HTERT RPE-1 (cell line): Measurements from ENCODE around the gene MACROD2.

Source experiments
- in situ Hi-C: fragments of 300-500 bp; cut with MboI; formaldehyde crosslinking; loops from 4 replicates; pipeline ENCODE4 v1.14.3; 2020; ENCODE audit warnings: low sequenced_read_pairs

MACROD2 gene

GRCh38 chr20:15740046-15740775, 1744.9 kb downstream of the MACROD2 start:
- in situ Hi-C loops, result no loop called here

- in situ Hi-C loops, result no loop called here
These were observed 1746.8 kb downstream of the MACROD2 start for GRCh38 chr20:15742087-15742486.

DNA sequence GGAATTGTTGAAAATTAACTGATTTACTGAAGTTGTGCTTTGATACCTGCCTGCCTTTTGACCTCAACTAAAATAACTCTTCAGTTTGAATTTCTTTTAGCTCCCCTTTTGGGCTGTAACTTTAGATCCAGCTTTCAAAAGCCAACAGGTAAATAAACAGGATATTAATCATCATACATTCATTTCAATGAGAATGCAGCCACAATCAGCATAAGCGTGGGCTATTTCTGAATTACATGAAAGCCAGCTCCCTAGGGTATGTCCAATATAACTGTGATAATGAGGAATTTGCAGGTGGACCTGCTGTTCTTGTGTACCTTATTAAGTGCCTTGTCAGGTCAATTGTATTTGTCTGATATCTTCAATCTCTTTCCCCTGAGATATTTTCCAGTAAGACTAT, 1747.3 kb downstream of the MACROD2 start:
- in situ Hi-C loops, result no loop called here

DNA sequence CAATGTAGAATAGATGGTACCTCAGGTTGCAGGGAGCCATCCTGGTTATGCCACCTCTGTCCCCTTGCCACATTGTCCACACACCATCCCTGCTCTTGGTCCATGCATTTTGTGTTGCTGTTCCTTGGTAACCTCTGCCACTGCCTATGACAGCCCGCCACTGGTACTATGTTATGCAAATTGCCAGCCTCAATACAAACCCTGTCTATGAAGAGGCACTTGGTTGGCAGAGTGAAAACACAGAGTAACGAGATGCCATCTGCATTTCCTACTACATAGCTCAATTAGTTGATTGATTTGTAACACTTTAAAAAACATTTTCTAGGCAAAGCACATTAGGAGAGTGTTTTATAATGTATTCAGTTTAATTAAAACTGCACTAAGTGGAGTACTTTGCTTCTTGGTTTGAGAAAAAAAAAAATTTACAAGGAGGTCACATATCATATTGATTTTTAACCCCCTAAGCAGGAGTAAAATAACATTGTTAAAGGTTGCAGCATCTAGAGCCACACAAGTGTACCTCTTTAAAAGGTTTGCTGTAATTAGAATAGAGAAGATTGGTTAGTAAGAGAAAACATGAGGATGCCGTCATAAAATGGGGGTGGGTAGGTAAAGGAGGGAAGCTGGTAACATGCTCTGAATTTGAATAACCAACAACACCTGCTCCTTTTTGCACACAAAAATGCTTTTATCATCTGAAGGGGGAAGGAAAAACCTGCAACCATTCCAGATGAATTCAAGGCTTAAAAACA, 1760.9 kb downstream of the MACROD2 start:
- in situ Hi-C loops, result no loop called here

DNA sequence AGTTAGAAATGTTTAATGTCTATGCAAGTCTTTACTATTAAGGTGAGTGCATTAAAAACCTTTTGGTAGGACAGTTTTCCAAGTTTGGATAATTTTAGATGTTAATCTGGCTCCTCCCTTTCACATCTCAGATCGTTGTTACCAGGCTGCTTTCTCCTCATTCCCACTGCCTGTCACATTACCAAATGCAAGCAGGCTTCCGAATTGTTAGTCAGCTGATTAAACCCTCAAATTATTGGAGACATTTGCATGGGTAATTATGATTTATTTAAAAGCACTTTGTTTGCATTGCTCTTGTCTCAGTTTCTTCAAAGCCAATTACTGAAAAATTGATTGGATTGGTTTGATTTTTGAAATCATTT, 1761.4 kb downstream of the MACROD2 start:
- in situ Hi-C loops, result no loop called here

GRCh38 chr20:15759594-15759993, 1764.3 kb downstream of the MACROD2 start:
- in situ Hi-C loops, result no loop called here

- in situ Hi-C loops, result no loop called here
These were observed 1764.8 kb downstream of the MACROD2 start for GRCh38 chr20:15760001-15760621.

- in situ Hi-C loops, result no loop called here
These were observed 1768.0 kb downstream of the MACROD2 start for GRCh38 chr20:15763366-15763765.

DNA sequence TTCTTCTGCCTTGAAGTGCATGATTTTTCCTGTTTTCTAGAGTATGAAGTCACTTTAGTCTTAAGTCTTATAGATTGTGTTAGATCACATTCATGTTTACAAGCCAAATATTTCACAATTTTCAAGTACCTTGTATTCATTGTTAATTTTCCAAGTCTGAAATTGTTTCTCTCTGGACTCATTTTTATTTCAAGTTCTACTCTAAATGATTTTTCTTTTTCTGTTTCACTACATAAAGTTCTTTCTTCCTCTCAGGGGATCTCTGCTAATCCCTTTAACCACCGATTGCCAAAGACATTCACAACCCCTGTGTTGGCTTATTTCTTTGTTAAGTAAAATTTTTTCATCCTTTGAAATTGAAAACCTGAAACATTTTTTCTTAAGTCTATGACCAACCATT, 1772.3 kb downstream of the MACROD2 start:
- in situ Hi-C loops, result no loop called here

- in situ Hi-C loops, result no loop called here
These were observed 1772.9 kb downstream of the MACROD2 start for GRCh38 chr20:15767999-15768741.

- in situ Hi-C loops, result no loop called here
These were observed 1777.5 kb downstream of the MACROD2 start for GRCh38 chr20:15772826-15773225.

DNA sequence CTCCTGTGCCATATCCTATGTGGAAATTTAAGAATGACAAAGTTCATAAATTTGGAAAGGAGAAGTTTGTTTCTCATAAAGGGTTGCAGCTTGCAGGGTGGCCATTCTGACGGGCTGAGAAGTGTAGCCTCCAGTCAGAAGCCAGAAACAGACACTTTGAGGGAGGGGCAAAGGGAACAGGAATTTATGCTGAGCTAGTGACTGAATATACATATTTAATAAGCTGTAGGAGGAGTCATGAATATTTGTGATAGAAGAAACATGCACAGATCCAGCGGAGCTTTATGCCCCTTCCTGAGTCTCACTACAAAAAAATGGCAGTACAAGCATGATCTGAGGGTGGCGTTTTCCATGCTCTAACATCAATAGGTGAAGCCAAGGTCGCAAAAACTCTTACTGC, 1779.6 kb downstream of the MACROD2 start:
- in situ Hi-C loops, result no loop called here

DNA sequence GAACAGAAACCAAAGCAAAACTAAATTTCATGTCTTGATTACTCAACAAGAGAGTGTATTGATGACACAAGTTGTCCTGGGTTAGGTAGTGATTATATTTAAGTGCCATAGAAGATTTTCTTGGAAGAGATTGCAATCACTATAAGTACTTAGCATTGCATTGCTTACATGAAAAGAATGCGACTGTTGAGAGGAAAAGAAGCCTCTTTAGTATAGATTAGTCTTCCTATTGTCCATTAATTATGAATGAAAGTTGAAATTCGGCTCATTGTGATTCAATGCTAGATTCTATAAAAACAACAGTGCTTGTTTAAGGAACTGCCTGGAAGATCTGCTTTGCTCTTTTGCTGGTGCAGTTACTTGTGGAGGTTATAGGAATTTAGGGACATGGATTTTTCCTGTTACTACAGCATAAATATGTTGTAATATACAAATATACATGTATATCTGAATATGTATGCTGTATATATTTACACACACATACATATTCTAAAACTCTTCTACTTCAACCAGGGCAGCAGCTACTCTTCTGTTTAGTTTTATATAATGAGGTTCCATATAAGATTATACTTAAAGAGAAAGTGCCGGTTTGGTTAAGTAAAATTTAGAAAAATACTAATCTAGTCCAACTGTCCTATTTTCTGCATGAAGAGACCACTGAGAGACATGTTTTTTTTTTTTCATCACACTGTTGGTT, 1781.6 kb downstream of the MACROD2 start:
- in situ Hi-C loops, result no loop called here

- in situ Hi-C loops, result no loop called here
These were observed 1788.7 kb downstream of the MACROD2 start for GRCh38 chr20:15784020-15784419.

DNA sequence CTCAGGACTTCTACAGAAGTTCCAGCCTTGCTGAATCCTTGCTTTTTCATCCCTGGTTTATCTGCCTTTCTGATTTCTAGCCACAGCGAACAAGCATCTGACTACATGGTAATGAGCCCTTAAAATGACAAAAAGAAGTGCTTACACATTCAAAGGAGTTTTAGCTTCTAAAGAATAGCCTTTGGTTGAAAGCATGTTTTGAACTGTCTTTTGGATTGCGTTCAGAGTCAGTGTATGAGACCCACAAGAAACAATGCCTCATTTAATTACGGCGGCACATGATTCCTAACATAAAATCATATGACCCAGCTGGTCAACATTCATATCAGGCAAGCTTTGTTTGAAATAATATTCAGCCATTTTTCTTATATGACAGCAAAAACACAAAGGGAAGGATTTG, 1793.8 kb downstream of the MACROD2 start:
- in situ Hi-C loops, result no loop called here

GRCh38 chr20:15792855-15793254, 1797.5 kb downstream of the MACROD2 start:
- in situ Hi-C loops, result no loop called here

DNA sequence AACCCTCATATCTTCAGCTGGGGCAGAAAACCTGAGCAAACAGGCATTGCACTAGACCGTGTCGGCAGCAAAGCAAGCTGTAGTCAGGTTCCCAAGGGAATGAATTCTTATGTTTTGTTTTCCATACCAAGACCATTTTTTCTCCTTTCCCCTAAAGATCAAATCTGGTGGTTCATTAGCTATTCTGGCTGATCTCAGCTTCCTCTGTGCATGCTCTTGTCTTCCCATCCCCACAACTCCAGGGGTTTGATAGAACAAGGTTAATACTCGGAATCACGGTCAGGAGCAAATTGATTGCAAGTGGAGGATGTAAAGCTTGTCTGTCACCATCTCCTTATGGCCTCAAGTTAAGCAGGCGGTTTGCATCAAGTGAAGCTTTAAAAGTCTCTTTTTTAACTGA, 1799.1 kb downstream of the MACROD2 start:
- in situ Hi-C loops, result no loop called here

DNA sequence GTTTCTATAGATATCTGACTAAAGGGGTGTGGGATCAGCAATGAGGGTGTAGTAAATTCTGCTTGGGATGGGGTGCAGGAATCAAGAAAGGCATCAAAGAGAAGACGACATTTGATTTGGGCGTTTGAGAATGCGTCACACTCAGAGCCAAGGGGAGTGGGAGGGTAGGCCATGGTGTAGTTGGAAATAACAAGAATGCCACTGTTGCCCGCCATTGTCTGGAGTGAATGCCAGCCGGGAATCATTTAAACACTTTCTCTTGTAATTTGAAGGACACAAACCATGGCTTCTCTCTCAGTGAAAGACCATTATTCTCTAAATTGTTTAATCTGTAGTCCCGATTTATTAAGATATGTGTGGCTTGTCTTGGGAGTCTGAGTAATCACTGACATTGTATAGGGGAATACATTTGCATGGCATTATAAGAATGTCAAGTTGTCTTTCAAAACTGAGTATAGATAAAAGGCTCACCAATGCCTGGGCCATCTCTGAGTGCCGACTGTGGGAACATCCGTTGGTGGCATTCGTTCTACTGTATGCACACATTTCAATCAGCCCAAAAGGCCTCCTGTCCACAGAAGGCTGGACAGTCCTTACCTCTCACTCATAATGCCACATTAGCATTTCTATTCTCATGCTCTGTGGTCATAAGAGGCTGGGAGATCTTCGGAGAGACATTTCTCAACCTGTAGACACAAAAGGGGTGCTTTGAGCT, 1800.1 kb downstream of the MACROD2 start:
- in situ Hi-C loops, result no loop called here

DNA sequence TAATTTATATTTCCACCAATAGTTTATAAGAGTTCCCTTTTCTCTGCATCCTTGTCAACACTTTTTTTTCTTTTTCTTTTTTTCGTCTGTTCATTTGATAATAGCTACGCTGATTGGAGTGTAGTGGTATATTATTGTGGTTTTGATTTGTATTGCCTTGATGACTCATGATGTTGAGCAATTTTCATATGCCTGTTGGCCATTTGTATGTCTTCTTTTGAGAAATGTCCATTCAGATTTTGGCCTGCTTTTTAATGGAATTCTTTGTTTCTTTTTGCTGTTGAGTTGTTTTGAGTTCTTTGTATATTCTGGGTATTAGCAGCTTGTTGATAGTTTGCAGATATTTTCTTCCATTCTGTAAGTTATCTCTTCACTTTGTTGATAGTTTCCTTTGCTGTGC, 1804.6 kb downstream of the MACROD2 start:
- in situ Hi-C loops, result no loop called here

- in situ Hi-C loops, result no loop called here
These were observed 1806.7 kb downstream of the MACROD2 start for GRCh38 chr20:15802020-15802419.
